NB4 (cell line): ENCODE results near the gene AP1M2.

Source experiments
- POLR2A ChIP-seq: IDR thresholded peaks from 2 replicates; pipeline ENCODE4 v1.6.1; 2011; ENCODE audit warnings: mild to moderate bottlenecking; ENCODE audit not compliant: insufficient read length; ENCODE audit errors: extremely low read depth
- TF ChIP-seq, protein P1 (sequence below): IDR thresholded peaks from one replicate; pipeline ENCODE4 v1.5.1; 2012; ENCODE audit warnings: low read depth, low read length

DNA sequence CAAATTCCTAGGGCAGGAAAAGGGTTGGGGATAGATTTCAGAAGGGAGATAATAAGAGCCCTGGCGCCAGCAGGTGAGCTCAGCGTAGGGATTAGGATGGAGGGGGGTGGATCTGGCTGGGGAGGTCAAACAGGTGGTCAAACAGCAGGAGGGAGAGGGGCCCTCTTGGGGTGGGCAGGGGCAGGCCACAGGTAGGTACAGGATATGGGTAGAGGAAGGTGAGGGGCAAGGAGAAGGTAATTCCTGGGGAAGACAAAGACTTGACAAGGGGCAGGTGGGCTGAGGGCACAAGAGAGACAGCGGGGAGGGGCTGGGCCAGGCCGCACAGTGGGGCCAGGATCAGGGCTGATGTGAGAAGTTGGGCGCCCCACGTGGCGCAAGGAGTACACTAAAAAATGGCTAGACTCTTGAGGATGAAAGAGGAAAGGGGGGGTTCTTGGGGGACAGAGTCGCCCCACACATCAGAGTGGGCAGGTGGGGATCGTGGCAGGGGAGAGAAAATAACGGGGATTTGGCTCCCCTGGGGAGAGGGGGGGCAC lies 22.0 kb downstream of the AP1M2 start:
- TF ChIP-seq, protein P1, sequence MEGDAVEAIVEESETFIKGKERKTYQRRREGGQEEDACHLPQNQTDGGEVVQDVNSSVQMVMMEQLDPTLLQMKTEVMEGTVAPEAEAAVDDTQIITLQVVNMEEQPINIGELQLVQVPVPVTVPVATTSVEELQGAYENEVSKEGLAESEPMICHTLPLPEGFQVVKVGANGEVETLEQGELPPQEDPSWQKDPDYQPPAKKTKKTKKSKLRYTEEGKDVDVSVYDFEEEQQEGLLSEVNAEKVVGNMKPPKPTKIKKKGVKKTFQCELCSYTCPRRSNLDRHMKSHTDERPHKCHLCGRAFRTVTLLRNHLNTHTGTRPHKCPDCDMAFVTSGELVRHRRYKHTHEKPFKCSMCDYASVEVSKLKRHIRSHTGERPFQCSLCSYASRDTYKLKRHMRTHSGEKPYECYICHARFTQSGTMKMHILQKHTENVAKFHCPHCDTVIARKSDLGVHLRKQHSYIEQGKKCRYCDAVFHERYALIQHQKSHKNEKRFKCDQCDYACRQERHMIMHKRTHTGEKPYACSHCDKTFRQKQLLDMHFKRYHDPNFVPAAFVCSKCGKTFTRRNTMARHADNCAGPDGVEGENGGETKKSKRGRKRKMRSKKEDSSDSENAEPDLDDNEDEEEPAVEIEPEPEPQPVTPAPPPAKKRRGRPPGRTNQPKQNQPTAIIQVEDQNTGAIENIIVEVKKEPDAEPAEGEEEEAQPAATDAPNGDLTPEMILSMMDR, result peak; percentile 67
- no peak for TF ChIP-seq POLR2A
